ENCODE results near the gene STAG1.

DNA sequence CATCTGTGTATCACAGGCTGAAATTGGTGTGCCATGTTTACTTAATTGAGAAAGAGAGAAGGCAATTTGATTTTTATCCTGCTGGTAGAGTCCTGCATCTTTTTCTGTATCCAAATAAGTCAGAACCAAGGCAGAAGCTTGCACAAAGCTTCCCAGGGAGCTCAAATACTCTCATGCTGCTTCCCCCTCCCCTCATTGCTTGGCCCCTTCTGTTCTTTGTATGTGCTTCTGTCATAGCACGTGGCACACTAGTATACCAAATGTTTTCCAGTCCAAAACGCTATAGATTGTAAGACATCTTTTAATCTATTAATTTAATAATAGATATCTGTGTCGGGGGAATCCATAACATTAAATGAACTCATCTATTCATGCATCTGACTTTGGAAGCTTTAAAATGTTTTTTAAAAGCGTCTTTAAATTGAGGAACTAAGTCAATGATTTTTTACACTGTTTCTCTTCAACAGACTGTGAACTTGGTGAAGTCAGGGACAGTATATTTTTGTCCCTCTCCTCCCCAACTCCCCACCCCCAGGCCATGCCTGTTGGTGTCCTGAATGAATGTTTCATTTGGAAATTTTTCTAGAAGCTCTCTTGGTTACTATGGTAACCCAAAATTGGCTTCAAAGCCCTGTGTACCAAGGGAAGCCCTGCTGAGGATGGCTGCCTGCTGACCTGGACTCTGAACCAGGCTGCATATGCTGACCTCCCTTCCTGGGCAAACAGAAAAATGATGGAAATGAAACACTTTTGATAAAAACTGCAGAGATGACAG is 40.6 kb upstream of the STAG1 start:
- TF ChIP-seq POLR2AphosphoS5 (IDR thresholded peaks at IDR 0.05; ENCODE audit: insufficient read depth in 1 of 2, low read depth in 1 of 2) = no peak
- no peak for TF ChIP-seq CTCF (IDR thresholded peaks at IDR 0.05)
- no peak for TF ChIP-seq POLR2A (IDR thresholded peaks at IDR 0.05)

Measured in vagina (tissue), 2 donors.